Psoas muscle (tissue), 8 donors: Measurements from ENCODE around the gene ARAP3. TPM values are rescaled to one million over a fixed set of nuclear protein-coding genes. Genes with fewer than 3 reads are reported as not detected.
A peak's percentile ranks its signal among the peaks of the same experiment; 100 is the strongest.

Experiments
- ATAC-seq, 4 donors: fragments of 200-7000 bp; cut with Tn5 transposase; one replicate each; pipeline ENCODE4 v1.9.1; 2020; ENCODE audit warnings: moderate library complexity in 3 of 4, mild to moderate bottlenecking in 2 of 4
- DNase-seq, 2 donors: peaks; one replicate each; pipeline ENCODE4 v3.0.0-alpha.2; 2020
- H3K27ac ChIP-seq: fragments of 200-600 bp; one replicate; pipeline ENCODE4 v1.8.0; 2022
- H3K27me3 ChIP-seq, 3 donors: fragments of 200-600 bp in 1 of 3; one replicate each; pipeline versions ENCODE4 v1.6.1 to v1.8.0; 2013 to 2022; ENCODE audit warnings: low read length in 2 of 3, mild to moderate bottlenecking in 2 of 3, moderate library complexity in 1 of 3; ENCODE audit not compliant: insufficient read depth in 3 of 3
- H3K36me3 ChIP-seq, 2 donors: fragments of 200-600 bp in 1 of 2; one replicate each; pipeline versions ENCODE4 v1.6.1 to v1.8.0; 2013 to 2022; ENCODE audit warnings: low read depth in 1 of 2, mild to moderate bottlenecking in 1 of 2, moderate library complexity in 1 of 2; ENCODE audit not compliant: insufficient read depth in 1 of 2
- H3K4me1 ChIP-seq: fragments of 200-600 bp; one replicate; pipeline ENCODE4 v1.8.0; 2022
- H3K4me3 ChIP-seq: fragments of 200-600 bp; one replicate; pipeline ENCODE4 v1.8.0; 2022; ENCODE audit warnings: mild to moderate bottlenecking
- H3K9me3 ChIP-seq: fragments of 200-600 bp; one replicate; pipeline ENCODE4 v1.8.0; 2022
- CTCF ChIP-seq: fragments of 200-600 bp; IDR thresholded peaks from one replicate; pipeline ENCODE4 v1.8.0; 2022; ENCODE audit warnings: antibody characterized with exemption
- WGBS, 3 donors: extraction: QIAGEN DNeasy Blood & Tissue Kit; methylation state at CpG; one replicate each; pipeline versions ENCODE4 v1.1.6 to v1.1.7; 2013; 5-methylcytosine and 5-hydroxymethylcytosine counted together
- intact Hi-C, 2 donors: fragments of 100-400 bp; cut with DNase I; formaldehyde crosslinking; loops; one replicate each; pipeline versions ENCODE4 v1.11.0 to v1.14.2; 2022
- polyA plus RNA-seq, 3 donors: library from polyadenylated mRNA; stranded (reverse); fragments of 200-250 nt; gene quantifications; one replicate each; pipeline ENCODE4 v1.2.3, GENCODE V29; 2013
- total RNA-seq, 4 donors: library from RNA; stranded (reverse); fragmentation: NEBNext Ultra II Directional in 2 of 4; extraction: Animal tissue kit (Norgen Biotek cat#: 25700) in 2 of 4; gene quantifications; one replicate each; pipeline versions ENCODE4 v1.2.1 to v1.2.4, GENCODE V29; 2021 to 2023
- donor health status: healthy with polysubstance abuse.
- donor health status: DM: no; HTN: no; CAD: no; lungs with moderate emphysema.
- donor health status: Bipolar disorder and iron deficiency.
- donor health status: healthy.
- donor health status: DM: yes; HTN: yes; CAD: no.
- donor health status: DM: no; HTN: no; CAD: no.
- donor health status: DM: no; HTN: no; CAD: no.
- donor health status: DM: yes; HTN: yes; CAD: no.

ARAP3 gene
- total and polyA plus RNA-seq, 7 donors: 2.4 to 10.0 (median 5.2) TPM

- intact Hi-C loops: loop anchor here (1.0 to 2.0 kb wide), 3 partner anchors 187 to 269 kb away; partner anchors contain the start of gene PCDH1 (in 1 of the 2)
- 3 to 5% (median 4%) methylated on average over 28 to 30 of the region's 30 CpGs for WGBS, 3 donors
- peak; percentile 95 to 99 (median 98) for ATAC-seq
- peaks cover 4% of the 10 kb centered on the region for H3K4me1 ChIP-seq
- DNase-seq: peak; percentile 84 to 91
- peak overlapping the region; percentile 53 for H3K4me3 ChIP-seq
- H3K27me3 ChIP-seq: peaks cover 0 to 6% (median 2%) of the 10 kb centered on the region in 3 donors
- H3K9me3 ChIP-seq: no peaks in the 10 kb centered on the region
- H3K36me3 ChIP-seq: no peaks in the 10 kb centered on the region
- H3K27ac ChIP-seq: no peak overlapping the region
- peak; percentile 99 for TF ChIP-seq CTCF
Observed at GRCh38 chr5:141691867-141692532, 10.0 kb upstream of the ARAP3 start.

GRCh38 chr5:141691286-141691866, 9.3 kb upstream of the ARAP3 start:
- H3K27me3 ChIP-seq: peaks cover 0 to 3% (median 2%) of the 10 kb centered on the region in 3 donors
- WGBS, 3 donors: 68 to 73% (median 70%) methylated on average over 9 of the region's 9 CpGs
- peaks cover 4% of the 10 kb centered on the region for H3K4me1 ChIP-seq
- no peak overlapping the region for H3K4me3 ChIP-seq
- H3K9me3 ChIP-seq: no peaks in the 10 kb centered on the region
- ATAC-seq: no peak
- intact Hi-C loops: no loop called here
- H3K36me3 ChIP-seq: no peaks in the 10 kb centered on the region
- no peak for DNase-seq
- no peak overlapping the region for H3K27ac ChIP-seq
- TF ChIP-seq CTCF: no peak

- peaks cover 1 to 8% (median 2%) of the 10 kb centered on the region in 3 donors for H3K27me3 ChIP-seq
- no peaks in the 10 kb centered on the region for H3K9me3 ChIP-seq
- no peaks in the 10 kb centered on the region for H3K36me3 ChIP-seq
- ATAC-seq: no peak
- intact Hi-C loops: no loop called here
- WGBS, 3 donors: 66 to 86% (median 72%) methylated on average over 3 of the region's 3 CpGs
- no peak overlapping the region for H3K4me3 ChIP-seq
- no peak overlapping the region for H3K27ac ChIP-seq
- no peak for DNase-seq
- TF ChIP-seq CTCF: no peak
- peaks cover 3% of the 10 kb centered on the region for H3K4me1 ChIP-seq
Observed at GRCh38 chr5:141686648-141687416, 4.8 kb upstream of the ARAP3 start.

GRCh38 chr5:141685591-141685990, 3.6 kb upstream of the ARAP3 start:
- H3K9me3 ChIP-seq: no peaks in the 10 kb centered on the region
- TF ChIP-seq CTCF: no peak
- H3K4me3 ChIP-seq: no peak overlapping the region
- intact Hi-C loops: no loop called here
- WGBS, 3 donors: 86 to 91% (median 88%) methylated on average over 1 of the region's 1 CpG
- H3K4me1 ChIP-seq: peaks cover 3% of the 10 kb centered on the region
- peaks cover 1 to 18% (median 2%) of the 10 kb centered on the region in 3 donors for H3K27me3 ChIP-seq
- no peak for ATAC-seq
- DNase-seq: no peak
- H3K36me3 ChIP-seq: no peaks in the 10 kb centered on the region
- H3K27ac ChIP-seq: no peak overlapping the region
